ENCODE measurements around the gene RCC2.

Gene RCC2

DNA sequence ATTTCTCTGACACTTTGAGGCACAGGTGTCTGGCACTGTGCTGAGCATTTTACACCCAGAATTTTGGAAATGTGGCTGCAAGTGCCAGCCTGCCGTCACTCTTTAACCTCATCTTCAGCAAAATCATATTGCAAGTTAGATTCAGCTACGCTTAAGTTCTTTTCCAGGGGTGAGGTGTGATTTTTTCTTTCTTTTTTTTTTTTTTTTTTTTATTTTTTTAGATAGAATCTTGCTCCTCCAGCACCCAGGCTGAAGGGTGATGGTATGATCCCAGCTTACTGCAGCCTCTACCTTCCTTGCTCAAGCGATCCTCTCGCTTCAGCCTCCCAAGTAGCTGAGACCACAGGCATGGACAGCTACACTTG lies 2.5 kb upstream of the RCC2 start:
- DNase-seq (ENCODE audit: low read depth): no peak

DNA sequence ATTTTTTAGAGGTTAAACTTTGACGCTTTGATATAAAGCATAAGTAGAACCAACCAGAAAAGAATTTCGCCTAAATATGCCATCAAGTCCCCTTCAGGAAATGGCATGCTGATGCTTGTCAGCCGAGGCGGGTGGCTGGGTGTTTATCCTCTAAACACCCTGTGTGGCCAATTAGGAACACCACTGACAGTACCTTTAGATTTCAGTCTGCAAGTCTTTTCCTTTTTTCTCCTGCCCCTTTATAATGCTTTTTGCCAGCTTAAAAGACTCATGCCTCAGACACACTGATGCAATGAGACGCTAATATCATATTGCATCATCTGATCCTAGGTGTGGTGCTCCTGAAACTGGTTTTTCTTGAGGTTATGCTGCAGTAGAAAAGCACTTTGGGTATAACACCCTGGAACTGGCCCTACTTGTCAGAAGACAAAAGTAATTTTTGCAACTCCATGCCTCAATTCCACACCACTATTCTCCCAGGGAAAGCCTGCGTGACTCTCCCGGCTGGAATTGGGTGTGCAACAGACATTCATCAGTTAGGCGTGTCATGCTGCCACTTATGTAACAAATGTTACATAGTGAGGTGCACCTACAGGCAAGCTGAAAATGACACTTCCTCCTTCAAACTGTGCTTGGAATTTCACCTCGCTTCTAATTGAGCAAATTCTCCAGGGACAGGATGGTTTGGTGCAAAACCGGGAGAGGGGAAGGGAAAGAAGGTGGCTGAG lies 2.0 kb upstream of the RCC2 start:
- no peak for DNase-seq (ENCODE audit: low read depth)

DNA sequence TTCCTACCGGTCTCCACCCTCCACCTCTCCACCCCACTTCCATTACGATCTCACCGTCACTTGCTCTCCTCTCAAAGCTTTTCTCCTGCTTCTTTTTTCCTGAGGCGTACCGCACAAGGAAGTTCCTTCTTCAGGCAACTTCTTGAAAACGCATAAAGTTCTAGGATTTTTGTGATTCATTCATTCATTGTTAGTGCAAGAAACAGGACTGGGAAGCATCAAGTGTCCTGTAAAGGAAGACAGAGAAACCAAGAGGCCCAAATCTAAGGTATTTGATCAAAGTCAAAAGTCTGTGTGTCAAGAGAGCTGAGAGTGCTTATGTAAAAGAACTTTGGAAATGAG lies 1.3 kb upstream of the RCC2 start:
- DNase-seq (ENCODE audit: low read depth): no peak

DNA sequence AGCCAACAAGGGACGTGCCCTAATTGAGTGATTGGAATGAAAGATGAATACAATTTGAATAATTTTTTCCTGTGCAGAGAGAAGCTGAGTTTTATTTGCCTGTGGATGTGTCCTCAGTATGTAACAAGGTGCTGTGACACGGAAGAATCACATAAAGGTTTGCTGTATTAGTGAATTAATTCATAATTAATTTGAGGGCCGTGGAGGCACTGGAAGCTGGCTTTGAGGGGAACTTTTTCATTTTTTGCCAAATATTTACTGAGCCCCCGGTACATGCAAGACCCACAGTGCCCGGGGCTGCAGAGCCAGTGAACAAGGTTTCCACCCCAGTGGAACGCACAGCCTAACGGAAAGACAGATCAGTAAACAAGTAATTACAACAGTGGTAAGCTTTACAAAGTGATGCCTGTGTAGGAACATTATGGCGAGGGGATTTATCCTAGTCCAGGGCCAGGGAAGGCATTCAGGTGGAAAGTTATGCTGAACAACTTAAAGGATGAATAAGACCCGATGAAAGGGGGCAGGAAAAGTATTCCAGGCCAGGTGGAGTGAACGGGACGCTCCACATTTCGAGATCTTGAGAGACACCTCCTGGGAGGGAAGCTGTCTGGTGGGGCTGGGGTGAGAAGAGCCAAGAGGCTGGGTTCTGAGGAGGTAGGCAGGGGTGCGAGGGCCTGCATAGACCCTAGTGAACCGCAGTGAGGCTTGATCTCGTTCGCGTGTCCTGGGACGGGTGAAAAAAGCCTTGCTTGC lies 773 bp upstream of the RCC2 start:
- no peak for DNase-seq (ENCODE audit: low read depth)

DNA sequence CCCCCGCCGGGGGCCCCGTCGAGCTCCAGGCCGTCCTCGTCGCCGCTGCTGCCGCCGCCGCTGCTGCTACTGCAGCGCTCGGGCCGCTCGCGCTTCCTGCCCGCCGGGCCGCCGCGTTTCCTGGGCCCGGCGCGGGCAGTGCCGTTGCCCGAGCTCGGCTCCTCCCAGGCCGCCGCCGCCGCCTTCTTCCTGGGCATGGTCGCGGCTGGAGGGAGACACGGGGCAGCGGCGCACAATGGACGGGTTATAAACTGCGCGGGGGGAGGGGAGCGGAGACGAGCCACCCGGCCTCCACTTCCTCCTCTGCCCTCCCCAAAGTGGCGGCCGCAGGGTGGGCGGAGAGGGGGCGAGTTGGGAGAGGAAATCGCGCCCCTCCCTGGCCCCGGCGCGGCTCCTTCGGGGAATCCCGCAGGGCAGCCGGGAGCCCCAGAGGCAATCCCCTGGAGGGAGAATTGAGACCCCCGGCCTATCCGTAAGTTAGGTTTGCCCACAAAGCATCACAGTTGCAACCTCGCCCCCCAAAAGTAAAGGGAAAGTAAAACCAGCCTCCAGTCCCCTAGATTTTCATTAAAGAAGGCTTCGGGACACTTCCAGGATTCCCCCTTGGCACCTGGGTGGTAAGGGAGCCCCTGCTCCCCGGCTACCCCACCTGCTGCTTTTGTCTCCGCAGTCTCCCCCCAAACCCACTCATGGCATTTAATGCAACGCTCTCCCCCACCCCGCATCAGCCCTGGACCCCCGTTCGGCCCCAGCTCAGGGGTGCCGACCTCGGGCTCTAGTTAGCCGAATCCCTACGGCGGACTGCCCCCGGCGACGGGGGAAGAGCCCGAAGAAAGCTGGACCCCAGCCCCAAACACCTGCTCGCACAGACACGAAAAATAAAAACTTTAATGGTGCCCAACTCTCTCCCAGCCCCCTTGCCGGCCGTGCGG lies 893 bp downstream of the RCC2 start:
- peak; percentile 47 for DNase-seq (ENCODE audit: low read depth)

DNA sequence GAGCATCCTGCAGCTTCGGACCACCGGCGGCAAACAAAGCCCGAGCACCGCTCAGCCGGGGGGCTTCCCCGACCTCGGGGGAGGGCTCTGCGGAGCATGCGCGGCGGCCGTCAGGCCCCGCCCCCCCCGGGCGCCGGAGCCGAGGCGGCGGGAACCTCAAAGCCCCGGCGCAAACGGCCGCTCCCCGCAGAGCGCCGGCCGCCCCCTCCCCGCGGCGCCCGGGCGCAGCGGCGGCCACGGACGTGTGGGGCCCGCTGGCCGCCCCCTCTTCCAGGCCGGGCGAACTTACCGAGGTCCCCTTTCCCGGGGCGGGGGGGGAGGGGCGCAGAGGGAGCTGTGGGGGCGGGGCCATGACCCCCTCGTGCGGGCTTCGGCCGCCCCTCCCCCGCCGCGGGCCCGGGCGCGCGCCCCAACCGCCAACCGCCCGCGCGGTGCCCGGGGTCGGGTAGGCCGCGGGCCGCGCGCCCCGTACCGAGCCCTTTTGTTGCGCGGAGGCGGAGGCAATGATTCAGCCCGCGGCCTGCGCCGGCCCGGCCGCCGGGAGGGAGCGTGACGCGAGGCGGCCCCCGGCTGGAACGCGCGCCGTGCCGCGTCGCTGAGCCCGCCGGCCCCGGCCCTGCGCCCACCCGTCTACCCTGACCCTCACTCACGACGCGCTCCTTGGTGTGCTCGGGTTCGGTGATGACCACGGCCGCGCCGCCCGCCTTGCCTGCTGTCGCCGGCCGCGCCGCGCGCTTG lies 1.7 kb downstream of the RCC2 start:
- DNase-seq (ENCODE audit: low read depth): peak; percentile 43

DNA sequence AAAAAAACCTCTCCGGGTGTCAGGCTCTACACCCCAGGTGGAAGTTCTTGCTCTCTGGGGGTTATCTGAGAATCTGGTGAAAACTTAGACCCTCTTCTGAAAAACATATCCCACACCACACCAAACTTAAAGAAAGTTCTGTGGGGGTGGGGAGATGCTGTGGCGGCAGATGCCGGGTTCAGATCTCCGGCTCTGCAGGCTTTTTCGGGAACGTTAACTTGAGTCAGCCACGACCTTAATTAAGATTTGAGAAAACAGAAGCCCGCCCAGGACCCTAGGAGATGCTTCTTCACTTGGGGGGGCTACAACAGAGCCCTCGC lies 2.3 kb downstream of the RCC2 start:
- DNase-seq (ENCODE audit: low read depth): no peak

DNA sequence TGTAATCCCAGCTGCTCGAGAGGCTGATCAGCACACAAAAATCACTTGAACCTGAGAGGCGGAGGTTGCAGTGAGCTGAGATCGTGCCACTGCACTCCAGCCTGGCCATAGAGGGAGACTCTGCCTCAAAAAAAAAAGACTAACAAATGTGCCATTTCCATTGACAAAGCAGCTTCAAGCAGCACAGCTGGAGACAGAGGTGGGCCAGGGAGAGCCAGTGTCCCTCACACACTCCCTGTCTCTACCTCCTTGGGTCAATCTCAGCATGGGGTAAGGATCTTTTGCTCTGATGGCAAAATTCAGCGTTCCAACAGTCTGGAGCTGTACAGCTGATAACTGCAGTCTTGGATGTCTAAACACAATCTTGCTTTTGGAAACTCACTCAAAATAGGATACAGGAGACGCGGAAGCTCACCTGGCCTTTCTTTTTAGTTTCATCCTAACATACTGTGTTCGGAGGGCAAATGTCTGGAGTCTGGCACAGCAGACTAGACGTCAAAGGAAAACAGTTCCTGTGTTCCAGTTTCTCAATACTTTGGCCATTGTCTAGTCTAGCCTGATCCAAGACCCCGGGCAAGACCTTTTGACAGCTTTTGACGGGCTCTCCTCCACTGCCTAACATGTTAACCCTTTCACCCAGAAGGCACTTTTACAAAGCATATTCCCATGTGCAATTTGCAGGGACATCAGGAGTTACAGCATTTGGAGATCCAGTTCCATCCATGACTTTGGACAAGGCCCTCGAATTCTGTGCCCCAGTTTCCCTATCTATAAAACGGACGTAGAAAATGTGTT lies 2.9 kb downstream of the RCC2 start:
- no peak for DNase-seq (ENCODE audit: low read depth)

DNA sequence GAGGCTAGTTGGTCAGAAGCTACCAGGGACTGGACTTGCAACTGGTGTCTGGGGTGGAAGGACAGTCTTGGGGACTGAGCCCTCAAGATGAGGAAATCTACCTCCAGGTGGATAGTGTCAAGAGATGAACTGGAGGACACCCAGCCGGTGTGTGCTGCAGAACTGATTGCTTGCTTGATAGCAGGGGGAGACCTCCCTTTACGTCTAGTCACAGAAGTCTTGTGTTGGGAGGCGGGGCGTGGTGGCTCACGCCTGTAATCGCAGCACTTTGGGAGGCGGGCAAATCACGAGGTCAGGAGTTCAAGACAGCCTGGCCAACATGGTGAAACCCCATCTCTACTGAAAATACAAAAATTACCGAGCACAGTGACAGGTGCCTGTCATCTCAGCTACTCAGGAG lies 4.9 kb downstream of the RCC2 start:
- no peak for DNase-seq (ENCODE audit: low read depth)

DNA sequence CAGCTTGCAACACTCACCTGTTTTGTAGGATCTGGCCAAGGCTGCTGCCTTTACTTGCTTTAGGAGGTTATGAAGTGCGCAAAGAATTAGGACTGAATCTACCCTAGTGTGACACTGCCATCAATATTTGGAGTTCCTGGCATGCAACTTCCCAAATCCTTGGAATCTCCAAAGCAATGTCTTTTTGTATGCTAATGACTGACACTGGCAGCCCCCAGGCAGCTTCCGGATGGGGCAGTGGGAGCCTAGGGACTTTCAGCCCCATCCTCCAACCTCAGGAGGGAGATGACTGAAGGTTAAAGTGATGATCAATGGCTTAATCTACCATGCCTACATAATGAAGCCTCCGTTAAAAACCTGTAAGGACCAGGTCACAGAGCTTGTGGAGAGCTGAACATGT lies 5.5 kb downstream of the RCC2 start:
- DNase-seq (ENCODE audit: low read depth): no peak

DNA sequence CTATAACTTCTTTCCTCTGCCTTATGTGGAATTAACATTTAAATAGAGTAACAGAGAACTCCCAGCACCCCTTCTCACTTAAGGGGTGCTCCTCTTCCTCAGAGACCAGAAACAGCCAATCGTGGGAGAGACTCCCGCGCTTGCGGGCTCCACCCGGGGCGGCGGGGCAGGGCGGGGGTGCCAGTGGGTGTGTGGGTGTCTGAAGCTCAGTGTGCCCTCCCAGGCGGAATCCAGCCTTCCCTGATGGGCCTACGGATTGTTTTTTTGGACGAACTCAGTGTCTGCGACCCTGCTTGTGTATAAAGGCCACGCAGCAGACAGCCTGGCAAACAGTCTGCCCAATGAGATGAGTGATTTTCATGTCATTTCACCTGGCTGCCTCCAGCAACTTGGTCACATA lies 6.2 kb downstream of the RCC2 start:
- DNase-seq (ENCODE audit: low read depth): no peak

DNA sequence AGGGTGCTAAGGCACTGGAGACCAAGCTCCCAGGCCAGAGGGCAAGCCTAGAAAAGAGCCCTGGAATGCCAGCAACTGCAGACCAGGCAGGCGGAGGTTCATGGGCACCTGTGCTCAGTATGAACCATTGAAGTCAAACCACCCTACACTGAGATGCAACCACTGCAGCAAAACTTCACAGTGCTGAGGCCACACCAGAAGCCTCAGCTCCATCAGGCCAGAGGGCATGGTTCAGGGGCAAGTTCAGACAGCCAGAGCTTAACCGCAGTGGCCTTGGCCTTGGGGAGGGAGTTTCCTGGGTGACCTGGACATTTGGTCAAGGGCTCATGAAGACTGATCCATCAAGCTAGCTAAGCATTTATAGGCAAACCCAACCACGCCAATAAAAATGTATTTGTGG lies 7.1 kb downstream of the RCC2 start:
- DNase-seq (ENCODE audit: low read depth): no peak

DNA sequence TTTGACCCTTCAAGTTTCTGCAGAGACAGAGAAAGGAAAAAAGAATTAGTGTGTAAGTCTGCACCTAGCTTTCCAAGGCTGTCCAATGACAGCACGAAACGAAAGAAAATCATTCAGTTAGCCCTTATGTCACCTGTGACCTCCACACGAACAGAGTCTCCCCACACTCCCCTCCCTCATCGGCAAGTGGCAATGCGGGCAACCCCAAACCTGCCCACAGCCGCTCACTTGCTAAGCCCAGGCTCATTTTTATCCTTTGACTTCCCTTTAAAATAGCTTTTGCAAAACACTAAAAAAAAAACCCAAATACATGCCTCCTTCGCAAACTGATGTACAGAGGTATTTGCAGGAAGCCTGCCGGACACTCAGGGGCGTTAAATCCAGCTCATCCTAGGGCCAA lies 10.3 kb downstream of the RCC2 start:
- DNase-seq (ENCODE audit: low read depth): no peak

DNA sequence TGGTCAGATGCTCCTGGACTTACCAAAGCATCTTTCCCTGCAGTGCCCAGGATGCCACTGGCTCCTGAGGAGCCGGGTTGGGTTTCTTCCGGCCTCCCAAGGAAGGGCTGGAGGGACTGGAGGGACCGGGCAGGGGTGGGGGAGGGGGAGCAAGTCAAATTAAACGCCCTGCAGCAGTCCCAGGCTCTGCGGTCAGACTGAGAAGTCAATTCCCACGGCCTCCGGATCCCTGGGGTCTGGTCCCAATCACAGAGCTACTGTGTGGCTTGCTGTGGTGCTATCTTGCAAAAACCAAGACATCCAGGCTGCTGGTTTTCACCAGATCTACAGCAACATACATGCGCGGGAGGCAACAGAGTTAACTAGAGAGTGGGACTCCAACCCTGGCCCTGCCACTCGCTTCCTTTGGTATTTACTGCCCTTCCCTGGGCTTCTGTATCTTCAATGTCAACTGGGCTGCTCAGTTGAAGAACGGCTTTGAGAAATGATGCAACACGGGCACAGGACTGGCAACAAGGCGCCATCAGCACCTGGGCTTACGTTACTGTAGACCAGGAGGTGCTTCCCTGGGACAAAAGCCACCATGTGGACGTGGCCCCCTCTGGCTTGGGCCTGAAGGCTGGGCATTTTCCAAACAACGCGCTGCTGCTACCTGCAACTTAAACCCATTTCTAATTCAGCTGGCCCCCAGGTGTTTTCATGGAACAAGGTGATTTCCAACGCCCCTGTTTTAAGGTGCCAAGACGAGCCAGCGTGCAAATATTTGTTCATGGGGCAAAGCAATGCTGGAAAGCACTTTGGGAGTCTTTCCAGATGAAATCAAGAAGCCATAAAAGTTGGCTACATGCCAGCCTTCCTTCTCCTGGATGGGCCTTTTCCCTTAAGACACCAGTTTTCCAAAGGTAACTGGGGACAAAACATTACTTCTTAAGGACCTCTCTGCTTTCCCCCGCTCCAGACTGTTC lies 11.5 kb downstream of the RCC2 start:
- no peak for DNase-seq (ENCODE audit: low read depth)

DNA sequence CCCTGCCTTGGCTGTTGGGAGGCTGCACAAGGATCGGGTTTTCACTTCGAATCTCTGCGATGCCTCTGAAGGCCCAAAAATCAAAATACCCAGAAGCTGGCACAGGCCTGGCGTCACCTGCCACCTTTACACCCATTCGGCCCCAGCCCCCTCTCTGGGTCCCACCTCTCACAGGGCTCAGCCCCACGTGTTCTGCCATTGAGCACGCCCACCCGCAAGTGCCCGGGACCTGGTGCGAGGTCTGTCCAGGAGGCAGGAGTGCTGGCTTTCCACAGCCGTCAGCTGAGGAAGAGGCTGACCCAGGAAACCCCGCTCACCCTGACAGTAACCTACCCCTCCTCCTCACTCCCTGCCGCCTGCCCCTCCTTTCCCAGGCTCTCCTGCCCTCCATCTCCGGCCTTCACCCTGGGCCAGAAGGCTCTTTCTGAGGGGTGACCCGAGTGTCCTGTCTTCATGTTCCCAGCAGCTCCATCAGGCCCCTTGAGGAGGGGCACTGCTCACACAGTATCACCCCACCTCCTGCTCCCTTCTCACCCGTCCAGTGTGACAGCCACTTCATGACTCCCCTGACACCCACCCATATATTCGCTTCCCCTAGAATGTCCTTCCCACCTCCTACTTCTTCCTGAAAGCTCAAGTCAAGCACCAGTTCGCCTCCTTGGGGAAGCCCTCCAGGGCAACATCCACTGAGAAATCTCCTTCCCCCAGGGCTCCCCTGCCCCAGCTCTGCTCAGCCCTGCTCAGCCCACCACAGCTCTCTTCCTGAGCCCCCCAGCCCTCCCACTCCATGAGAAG lies 13.5 kb downstream of the RCC2 start:
- DNase-seq (ENCODE audit: low read depth): no peak

DNA sequence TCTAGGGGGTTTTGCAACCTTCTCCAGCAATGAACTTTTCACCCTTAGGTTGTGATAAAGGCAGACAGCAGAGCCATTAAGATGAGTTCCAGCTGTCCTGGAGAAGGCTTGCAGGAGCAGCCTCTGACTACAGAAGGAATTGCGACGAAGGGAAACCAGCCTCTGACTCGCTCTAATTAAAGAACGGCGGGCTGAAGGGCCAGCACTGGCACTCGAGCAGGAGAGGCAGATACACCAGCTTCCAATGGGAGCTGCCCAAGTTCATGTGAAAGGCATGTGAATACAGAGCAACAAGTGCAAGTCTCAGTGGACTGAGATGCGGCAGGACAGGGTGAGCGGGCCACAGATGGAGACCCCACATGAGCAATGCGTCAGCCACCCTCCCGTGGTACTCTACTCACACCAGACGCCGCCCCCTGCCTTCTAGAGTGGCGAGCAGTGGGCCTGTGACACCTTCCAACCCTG lies 15.7 kb downstream of the RCC2 start:
- DNase-seq (ENCODE audit: low read depth): no peak

DNA sequence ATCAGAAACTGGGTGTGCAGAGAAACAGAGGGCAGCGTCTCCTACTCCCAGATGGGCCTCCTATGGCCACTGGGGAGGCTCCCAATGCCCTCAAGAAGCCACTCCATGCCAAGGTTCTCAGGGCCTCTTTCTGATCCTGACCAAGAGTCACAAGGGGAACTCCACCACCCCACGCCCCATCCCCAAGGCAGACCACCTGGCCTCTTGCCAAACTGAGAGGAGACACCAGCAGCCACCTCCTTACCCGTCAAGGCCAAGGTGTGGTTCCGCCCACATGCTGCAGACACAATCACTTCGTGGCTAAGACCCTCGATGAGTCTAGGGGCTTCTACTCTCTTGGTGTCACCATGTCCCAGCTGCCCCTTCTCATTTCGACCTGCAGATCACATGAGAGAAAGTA lies 17.0 kb downstream of the RCC2 start:
- DNase-seq (ENCODE audit: low read depth): no peak

DNA sequence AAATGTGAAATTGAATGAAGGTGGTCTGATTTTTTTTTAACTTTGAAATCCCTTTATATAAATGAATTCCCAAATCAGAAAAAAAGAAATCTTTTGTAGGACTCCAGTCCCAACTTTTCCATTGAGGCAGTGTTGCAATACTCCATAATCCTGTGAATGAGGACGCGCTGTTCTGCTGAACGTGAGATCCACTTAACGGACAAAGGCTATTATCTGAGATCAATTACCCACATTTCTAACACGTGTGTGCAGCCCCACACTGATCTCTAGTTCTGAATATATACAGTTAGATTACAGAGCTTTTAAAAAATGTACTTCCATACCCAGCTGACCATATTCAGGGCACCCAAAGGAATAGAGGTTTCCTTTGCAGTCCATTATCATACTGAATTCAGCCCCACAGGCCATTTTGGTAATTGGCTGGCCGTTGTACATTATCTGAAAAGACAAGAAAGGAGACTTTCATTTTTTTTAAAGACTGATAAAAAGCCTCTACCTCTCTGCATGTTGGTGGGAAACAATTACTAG lies 19.0 kb downstream of the RCC2 start:
- no peak for DNase-seq (ENCODE audit: low read depth)
